ELF-1 (cell line): Measurements from ENCODE around the gene ZYX.
A peak's percentile ranks its signal among the peaks of the same experiment; 100 is the strongest.
"Not testable (repeated sequence)": the region's sequence is repeated elsewhere in the genome, so short reads cannot be mapped to it uniquely, and the experiment has no call there.

Experiments used
- DNase-seq: peaks from one replicate; pipeline ENCODE4 v3.0.0-alpha.2; 2016; ENCODE audit warnings: low read depth, low spot score

The ZYX gene

DNA sequence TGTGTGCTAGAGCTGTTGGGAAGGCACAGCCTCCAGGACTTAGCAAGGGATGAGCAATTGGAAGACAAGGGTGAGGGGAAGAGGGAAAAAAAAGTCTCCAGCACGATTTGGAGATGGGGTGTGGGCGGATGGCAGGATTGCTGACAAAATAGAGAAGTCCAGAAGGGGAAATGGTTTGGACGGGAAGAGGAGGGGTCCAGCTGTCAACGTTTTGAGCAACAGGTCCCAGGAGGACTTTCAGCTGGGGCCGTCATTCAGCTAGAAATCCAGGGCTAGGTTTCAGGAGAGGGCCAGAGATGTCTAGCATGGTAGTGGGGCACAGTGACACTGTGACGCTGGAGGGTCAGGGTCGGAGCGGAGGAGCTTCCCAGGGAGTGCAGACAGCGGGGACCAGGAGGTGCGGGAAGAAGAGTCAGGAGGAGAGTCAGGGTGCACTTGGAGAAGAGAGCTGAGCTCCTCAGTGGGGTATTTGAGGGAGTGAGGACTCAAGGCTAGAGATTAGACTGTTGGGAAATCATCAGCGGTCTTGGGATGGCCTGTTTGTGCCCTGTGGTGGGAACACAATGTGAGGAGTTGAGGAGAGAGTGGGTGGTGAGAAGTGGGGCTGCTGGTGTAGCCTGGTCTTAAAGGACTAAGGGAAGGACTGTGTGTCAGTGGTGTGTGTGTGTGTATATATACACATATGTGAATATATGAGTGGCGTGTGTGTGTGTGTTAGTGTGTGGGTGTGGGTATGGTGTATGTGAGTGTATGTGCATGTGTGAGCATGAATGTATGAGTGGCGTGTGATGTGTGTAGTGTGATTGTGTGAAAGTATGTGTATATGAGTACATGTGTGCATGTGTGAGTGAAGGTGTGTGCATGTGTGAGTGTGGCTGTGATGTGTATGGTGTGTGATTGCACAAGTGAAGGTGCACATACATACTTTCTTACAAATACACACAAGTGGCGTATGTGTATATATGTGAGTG, 3.8 kb downstream of the ZYX start:
- DNase-seq, result no peak

DNA sequence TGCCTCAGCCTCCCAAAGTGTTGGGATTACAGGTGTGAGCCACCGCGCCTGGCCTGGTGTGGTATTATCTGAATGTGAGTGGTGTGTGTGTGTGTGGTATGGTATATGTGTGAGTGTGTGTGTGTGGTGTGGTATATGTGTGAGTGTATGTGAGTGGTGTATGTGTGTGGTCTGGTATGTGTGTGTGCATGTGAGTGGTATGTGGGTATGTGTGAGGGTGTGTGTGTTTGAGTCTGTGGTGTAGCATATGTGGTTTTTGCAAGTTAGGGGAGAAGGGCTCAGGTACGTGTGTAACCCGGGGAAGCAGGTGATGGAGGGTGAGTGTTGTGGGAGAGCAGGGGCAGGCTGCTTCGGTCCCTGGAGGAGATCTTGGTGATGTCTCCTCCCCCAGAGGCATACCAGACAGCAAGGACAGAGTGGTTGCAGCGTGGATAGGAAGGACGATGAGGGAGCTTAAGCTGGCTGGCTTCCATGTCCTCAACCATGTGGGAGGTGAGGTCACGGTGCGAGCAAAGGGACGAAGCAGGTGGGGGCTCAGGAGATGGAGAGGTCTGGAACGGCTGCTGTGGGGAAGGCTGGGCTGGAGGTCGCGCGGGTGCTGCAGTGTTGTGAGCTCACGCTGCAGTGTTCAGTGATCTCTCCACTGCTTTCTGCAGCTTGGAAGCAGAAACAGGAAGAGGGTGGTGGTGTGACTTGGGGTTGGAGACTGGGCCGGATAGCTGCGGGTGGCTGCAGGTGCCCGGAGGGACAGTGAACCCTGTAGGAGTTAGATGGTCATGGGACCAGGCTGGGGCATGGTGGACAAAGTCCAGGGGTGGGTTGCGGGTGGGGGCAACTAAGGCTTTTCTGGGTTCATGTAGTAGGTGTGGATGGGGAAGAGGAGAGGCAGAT, 5.0 kb downstream of the ZYX start:
- DNase-seq, result no peak

- peak; percentile 37 for DNase-seq
Measured at GRCh38 chr7:143387156-143387975, 6.2 kb downstream of the ZYX start.

- DNase-seq, result no peak
Measured at GRCh38 chr7:143388051-143388450, 6.9 kb downstream of the ZYX start.

DNA sequence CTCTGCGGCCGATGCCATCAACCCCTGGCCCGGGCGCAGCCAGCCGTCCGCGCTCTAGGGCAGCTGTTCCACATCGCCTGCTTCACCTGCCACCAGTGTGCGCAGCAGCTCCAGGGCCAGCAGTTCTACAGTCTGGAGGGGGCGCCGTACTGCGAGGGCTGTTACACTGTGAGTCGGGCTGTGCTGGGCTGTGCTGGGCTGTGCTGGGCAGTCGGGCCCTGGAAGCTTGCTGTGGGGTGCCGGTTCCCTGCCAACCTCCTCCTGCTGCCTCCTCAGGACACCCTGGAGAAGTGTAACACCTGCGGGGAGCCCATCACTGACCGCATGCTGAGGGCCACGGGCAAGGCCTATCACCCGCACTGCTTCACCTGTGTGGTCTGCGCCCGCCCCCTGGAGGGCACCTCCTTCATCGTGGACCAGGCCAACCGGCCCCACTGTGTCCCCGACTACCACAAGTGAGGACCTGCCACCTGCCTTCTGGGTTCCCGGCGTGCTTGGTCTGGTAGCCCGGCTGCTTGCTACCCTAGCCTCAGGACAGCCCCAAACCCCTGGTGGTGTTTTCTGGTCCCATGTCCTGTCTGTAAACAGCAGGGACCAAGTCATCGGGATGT, 7.5 kb downstream of the ZYX start:
- no peak for DNase-seq

GRCh38 chr7:143389316-143390103, 8.4 kb downstream of the ZYX start:
- no peak for DNase-seq

DNA sequence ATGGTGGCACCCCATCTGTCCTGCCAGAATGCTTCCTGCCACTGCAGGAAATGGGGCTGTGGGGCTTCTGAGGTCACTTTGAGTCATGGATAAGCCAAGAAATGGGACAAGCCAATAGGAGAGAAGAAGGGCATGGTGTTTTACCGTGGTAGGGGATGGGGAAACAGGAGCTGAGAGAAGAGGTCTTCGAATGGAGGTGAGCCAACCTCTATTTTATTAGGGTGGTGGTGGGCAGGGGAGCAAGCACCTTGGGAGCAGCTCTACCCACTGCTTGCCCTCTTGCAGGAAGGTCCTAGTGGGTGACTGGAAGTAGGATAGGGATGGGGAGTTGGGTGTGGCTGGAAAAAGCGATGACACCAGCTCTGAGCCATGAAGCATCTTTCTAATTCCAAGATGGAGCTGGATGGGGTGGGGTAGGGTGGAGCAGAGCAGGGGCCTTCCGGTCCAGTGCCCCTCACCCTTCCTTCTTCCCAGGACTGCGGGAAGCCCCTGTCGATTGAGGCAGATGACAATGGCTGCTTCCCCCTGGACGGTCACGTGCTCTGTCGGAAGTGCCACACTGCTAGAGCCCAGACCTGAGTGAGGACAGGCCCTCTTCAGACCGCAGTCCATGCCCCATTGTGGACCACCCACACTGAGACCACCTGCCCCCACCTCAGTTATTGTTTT, 9.1 kb downstream of the ZYX start:
- DNase-seq, result no peak

DNA sequence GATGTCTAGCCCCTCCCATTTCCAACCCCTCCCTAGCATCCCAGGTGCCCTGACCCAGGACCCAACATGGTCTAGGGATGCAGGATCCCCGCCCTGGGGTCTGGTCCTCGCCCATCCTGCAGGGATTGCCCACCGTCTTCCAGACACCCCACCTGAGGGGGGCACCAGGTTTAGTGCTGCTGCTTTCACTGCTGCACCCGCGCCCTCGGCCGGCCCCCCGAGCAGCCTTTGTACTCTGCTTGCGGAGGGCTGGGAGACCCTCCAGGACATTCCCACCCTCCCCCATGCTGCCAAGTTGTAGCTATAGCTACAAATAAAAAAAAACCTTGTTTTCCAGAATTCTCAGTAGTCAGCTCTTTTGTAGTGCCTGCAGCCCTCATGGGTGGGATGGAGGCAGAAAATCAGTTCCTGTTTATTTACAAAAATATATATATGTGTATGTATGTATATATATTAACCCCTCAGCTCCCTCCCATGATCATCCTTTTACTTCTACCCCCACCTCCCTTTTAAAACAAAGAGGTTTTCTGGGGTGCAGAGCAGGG, 9.7 kb downstream of the ZYX start:
- DNase-seq, result no peak

- DNase-seq, result no peak
Measured at GRCh38 chr7:143391462-143392404, 10.6 kb downstream of the ZYX start.

- not testable (repeated sequence) for DNase-seq
Measured at GRCh38 chr7:143392427-143392826, 11.3 kb downstream of the ZYX start.

DNA sequence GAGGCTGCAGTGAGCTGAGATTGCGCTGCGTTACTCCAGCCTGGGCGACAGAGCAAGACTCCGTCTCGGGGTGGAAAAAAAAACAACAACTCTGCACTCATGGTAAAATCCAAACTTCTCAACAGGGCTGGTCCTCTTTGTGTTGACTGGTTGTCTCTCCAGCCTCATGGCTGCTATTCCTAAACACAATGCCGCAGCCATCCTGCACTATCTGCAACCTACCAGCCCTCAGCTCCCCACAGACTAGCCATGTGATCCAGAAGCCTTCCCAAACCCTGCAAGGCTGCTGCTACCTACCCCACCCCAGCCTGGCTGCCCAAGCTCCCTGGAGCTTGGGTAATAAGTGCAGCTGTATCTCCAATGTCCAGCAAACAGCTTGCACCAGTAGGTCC, 11.7 kb downstream of the ZYX start:
- no peak for DNase-seq

DNA sequence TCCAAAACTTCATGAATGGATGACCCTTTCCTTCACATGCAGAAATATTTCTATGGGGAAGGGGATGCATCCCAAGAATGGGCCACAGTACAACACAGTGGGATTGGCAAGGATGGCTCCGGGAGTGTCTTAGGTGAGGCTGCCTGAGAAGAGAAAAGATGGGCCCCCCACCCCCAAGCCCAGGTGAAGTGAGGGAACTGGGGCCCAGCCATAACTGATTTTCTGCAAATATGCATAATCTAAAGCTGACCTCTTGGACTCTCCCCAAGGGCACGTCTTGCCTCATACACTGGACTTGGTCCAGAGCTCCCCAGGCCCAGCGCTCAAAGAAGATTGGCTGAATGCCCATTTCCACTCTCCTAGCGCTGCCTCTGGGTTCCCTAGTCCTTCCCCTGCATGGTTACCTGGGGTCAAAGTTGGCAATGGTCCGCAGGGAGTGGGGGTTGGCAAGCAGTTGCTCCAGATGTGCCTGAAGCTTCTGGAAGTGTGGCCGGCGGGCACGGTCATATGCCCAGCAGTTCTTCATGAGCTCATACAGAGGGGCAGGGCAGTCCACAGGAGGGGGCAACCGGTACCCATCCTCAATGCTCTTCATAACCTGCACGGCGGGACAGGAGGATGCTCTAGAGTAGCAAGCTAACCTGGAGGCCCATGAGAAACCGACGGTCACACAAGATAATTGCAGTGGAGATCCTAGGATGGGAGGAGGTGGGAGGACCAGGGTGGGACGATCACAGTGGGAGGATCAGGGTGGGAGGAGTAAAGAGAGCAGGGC, 12.3 kb downstream of the ZYX start:
- DNase-seq, result no peak

DNA sequence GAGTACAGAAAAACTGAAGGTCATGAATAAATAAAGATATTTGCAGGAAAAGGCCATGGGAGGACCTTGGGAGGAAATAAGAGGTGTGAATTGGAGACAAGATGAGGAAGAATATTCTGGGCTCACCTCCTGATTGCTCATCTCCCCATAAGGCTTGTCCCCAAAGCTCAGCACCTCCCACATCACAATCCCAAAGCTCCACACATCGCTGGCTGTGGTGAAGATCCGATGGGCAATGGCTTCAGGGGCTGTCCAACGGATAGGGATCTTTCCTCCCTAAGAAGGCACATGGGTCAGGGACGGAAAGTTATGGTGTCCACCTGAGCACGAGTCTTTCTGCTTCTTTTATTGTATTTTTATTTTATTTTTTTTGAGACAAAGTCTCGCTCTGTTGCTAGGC, 12.9 kb downstream of the ZYX start:
- no peak for DNase-seq

DNA sequence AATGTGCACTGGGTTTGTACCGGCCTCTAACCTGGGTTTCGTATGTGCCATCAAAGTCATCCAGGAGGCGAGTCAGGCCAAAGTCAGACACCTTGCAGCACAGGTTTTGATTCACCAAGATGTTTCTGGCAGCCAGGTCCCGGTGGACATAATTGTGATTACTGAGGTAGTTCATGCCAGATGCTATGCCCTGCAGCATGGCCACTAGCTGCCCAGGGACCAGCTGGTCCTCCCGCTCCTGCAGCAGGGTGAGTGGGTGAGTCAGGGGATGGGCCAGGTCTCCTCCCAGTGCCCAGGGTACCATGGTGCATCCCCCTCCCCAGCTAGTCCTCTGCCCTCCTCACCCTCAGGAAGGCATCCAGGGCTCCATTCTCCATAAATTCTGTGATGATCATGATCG, 13.6 kb downstream of the ZYX start:
- DNase-seq, result no peak

- no peak for DNase-seq
Measured at GRCh38 chr7:143395187-143396149, 14.3 kb downstream of the ZYX start.

- no peak for DNase-seq
Measured at GRCh38 chr7:143396182-143396581, 15.0 kb downstream of the ZYX start.
